ENCODE data around the gene C1QTNF7.
A peak's percentile ranks its signal among the peaks of the same experiment; 100 is the strongest.

The C1QTNF7 gene

GRCh38 chr4:15414551-15415091 lies 13.2 kb upstream of the C1QTNF7 start:
- no peak for DNase-seq (ENCODE audit: low read depth in 3 of 3)

DNA sequence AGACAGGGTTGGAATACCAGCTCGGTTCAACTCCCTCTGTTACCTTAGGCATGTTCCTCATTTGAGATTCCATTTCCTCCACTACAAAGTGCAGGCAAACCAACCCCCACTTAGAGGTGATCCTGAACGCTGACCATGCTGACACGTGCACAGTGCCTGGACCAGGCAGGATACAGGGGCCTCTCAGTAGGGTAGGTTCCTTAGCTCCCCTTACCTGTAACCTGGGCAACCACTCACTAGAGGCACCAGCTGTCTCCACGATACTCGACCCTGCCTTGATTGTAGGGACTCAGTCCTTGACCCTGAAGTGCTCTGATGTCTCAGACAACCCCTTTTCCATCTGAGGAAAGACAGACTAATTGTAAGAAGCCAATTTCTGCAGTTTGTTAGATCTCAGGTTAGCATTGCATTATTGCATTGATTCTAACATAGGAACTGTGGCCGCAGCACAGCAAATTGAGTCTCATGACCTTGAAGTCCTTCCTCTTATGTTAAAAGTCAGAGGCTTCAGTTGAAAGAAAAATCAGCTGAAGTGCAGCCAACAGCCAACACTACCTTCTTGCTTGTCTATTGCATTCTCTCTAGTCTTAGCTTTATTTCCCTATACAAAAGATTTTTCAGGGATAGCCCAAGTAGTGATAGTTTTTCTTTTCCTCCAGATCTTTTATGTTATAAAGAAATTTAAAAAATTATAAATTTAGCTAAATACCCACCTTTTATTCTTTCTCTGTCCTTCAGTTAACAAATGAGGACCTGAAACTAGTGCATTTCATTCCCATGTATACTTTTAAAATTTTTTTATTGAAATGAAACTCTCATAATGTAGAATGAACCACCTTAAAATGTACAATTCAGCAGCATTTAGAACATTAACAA lies 11.2 kb upstream of the C1QTNF7 start:
- no peak for DNase-seq (ENCODE audit: low read depth in 3 of 3)

DNA sequence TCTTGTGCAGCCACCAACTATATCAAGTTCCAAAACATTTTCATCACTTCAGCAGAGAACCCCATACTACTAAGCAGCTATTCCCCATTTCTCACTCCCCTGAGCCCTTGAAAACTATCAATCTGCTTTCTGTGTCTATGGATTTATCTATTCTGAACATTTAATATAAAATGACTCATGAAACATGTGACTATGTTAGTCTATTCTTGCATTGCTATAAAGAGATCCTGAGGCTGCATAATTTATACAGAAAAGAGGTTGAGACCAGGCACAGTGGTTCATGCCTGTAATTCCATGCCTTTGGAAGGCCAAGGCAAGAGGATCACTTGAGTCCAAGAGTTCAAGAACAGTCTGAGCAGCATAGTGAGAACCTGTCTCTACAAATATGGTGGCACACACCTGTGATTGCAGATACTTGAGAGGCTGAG lies 10.6 kb upstream of the C1QTNF7 start:
- no peak for DNase-seq (ENCODE audit: low read depth in 3 of 3)

DNA sequence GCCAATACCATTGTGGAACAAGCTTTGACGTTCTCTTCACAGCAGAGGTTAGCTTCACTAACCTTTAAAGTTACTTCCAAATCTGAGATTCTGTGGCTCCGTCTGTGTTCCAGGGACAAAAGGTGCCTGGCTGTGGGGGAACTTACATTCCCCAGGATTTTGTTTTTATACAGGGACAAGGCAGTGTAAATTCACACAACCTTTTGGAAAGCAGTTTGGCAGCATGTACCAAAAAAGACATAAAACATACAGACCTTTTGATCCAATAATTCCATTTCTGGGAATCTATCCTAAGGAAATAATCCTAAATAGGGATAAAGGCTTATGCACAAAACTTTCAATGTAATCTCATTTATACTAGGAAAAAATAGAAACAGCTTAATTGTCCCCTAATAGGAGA lies 8.9 kb upstream of the C1QTNF7 start:
- no peak for DNase-seq (ENCODE audit: low read depth in 3 of 3)

GRCh38 chr4:15420642-15421041 lies 7.2 kb upstream of the C1QTNF7 start:
- DNase-seq (ENCODE audit: low read depth in 3 of 3), result no peak

DNA sequence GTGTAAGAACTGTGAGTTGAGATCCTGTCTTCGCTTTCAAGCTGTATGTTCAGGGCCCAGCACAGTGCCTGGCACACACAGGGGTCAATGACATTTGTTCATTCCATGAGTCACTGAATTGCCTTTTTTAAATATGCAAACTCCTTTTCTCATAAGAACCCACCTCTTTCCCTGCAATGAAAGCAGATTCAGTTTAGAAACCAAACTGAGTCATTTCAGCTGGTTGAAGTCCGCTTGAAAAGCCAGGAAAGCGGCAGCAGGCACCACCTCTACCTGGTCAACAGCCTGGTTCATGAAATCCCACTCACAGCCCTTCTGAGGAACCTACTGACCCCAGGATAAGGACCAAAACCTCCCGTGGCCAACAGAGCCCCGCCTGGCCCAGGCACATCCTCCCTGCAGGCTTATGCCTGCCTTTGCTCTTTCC lies 4.5 kb upstream of the C1QTNF7 start:
- DNase-seq (ENCODE audit: low read depth in 3 of 3), result peak in 1 of 3 donors; percentile 4

DNA sequence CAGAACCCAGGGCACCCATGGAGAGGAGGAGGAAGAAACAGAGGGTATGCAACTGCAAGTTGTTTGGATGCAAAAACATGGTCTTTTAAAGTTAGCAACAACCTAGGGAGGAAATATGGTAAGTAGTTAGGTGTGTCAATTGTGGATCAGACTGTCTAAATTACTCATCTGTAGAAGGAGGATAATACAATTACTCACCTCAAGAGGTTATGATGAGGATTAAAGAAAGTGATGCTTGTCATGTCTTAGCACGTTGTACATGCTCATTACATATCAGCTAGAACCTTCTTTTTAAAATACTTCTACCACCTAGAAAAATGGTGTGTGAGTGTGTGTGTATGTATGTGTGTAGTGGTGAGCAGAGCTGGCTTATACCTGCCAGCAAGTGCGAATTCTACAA lies 2.3 kb upstream of the C1QTNF7 start:
- DNase-seq (ENCODE audit: low read depth in 3 of 3), result no peak

DNA sequence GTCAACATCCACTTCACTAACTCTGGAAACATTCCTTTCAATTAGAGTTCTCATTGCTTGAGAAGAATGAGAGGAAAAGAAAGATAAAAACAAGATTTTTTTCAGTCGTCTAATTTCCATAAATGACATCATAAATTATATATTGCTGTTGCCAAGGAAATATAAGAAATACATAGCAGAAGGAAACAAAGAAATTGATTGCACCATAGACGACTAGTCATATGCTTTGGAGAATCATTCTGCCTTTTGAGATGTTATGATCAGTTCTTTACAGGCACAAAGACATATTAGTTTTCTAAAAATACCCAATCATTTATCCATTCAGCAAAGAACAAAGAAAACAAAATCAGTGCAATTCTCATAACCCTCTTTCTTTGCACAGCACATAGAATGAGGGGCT lies 672 bp upstream of the C1QTNF7 start:
- no peak for DNase-seq (ENCODE audit: low read depth in 3 of 3)

- DNase-seq (ENCODE audit: low read depth in 3 of 3), result no peak
These were observed 778 bp downstream of the C1QTNF7 start for GRCh38 chr4:15428611-15429010.

DNA sequence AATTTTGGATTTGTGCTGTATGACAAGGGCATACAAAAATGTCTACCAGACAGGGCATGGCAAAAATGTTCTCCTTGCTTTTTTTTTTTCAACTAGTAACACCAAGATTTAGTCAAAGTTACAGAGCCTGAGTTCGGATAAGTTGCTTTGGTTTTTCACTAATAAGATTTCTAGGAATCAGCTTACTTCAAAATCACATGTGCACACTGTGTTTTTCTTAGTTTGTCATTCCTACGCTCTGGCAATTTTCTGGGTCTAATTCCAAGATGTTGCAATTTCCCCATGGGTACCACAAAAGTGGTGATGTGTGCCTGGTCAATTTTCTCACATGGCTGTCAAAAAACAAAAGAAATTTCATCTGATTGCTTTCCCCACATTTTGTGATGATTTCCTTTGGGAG lies 6.3 kb downstream of the C1QTNF7 start:
- DNase-seq (ENCODE audit: low read depth in 3 of 3), result no peak

GRCh38 chr4:15434676-15435075 lies 6.8 kb downstream of the C1QTNF7 start:
- DNase-seq (ENCODE audit: low read depth in 3 of 3), result no peak

DNA sequence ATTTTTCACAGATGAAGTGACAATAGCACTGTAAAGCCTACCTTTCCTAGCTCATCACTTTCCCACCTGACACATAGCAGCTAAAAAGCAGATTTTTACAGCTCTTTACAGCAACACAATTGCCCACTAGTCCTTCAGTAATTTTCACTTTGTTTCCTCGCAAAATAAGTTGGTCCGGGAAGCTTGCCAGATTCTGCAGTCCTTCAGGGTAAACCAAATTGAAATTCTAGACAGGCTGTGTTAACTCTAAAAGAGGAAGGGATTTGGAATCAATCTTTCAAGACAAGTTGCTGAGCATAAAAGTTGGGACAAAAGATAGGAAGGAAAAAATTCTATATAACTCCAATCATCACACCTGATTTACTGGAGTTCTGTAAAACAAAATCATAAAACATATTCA lies 8.7 kb downstream of the C1QTNF7 start:
- no peak for DNase-seq (ENCODE audit: low read depth in 3 of 3)

GRCh38 chr4:15438939-15439524 lies 11.2 kb downstream of the C1QTNF7 start:
- DNase-seq (ENCODE audit: low read depth in 3 of 3), result no peak

- no peak for DNase-seq (ENCODE audit: low read depth in 3 of 3)
These were observed 15.7 kb downstream of the C1QTNF7 start for GRCh38 chr4:15443371-15444160.

DNA sequence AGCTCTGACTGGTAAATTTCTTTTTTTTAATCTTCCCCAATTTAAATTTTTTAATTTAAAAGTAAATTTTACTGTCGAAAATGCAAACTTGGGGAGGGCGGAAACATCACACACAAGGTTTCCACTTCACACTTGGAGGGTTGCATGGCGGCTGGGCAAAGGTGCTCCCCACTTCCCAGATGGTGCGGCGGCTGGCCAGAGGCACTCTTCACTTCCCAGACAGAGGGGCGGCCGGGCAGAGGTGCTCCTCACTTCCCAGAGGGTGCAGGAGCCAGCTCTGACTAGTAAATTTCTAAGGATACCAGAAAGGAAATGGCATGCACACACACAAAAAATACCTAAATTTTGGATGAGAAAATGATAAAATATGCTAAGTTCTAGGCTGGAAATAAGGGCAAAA lies 16.4 kb downstream of the C1QTNF7 start:
- DNase-seq (ENCODE audit: low read depth in 3 of 3), result no peak

- no peak for DNase-seq (ENCODE audit: low read depth in 3 of 3)
These were observed 17.2 kb downstream of the C1QTNF7 start for GRCh38 chr4:15444879-15445547.

GRCh38 chr4:15451181-15451865 lies 23.5 kb downstream of the C1QTNF7 start:
- no peak for DNase-seq (ENCODE audit: low read depth in 3 of 3)

GRCh38 chr4:15451866-15452765 lies 24.3 kb downstream of the C1QTNF7 start:
- DNase-seq (ENCODE audit: low read depth in 3 of 3), result no peak

DNA sequence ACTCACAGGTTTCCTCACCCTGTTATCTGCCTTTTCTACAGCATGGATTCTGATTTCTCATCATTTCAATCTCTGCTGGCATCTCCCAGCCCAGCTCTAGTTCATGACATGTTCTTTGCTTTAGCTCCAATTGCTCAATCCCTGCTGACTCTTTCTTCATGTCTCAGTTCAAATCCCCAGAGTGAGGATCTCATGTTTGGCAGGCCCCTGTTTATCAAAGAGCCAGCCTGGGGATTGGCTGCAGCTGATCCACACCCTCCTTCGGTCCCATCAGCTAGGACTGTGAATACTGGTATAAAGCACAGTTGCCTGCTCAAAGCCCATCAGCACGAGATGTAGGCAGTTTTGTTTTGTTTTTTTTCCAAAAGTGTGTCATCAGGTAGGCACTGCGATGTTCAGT lies 27.5 kb downstream of the C1QTNF7 start:
- no peak for DNase-seq (ENCODE audit: low read depth in 3 of 3)

Measured in stimulated activated CD4-positive, alpha-beta T cell treated with anti-CD3 and anti-CD28 coated beads, TNF-alpha, amount 100 ng/mL, for 48 hours (primary cell).